GM18517 (cell line): ENCODE measurements around the gene MAMSTR.

Experiments
- ATAC-seq: cut with Tn5 transposase; IDR thresholded peaks from one replicate; pipeline ENCODE4 v1.9.1; 2021; ENCODE audit warnings: mild to moderate bottlenecking, moderate library complexity; ENCODE audit not compliant: unreplicated experiment

The MAMSTR gene

GRCh38 chr19:48668332-48668731, 51.2 kb downstream of the MAMSTR start:
- no peak for ATAC-seq

GRCh38 chr19:48665786-48666185, 53.7 kb downstream of the MAMSTR start:
- ATAC-seq: no peak

GRCh38 chr19:48664476-48664875, 55.0 kb downstream of the MAMSTR start:
- ATAC-seq: no peak

- ATAC-seq: no peak
These were observed 55.9 kb downstream of the MAMSTR start for GRCh38 chr19:48663667-48664066.
